H1 (cell line): ENCODE results near the gene PCDH18. TPM values are rescaled to one million over a fixed set of nuclear protein-coding genes. Genes with fewer than 3 reads are reported as not detected.

ENCODE experiments used
- CTCF ChIA-PET: fragments of 300-600 bp; sonication (Branson Sonifier 250); formaldehyde crosslinking; loops from one replicate; lab custom pipeline; 2021; ENCODE audit not compliant: partially characterized antibody; lab: Charles Lee
- POLR2A ChIA-PET: fragments of 300-600 bp; sonication (Branson Sonifier 250); formaldehyde crosslinking; loops from one replicate; lab custom pipeline; 2021; ENCODE audit warnings: inconsistent platforms; ENCODE audit not compliant: partially characterized antibody; lab: Charles Lee
- DNase-seq, 2 experiments: peaks; one replicate each; pipeline versions ENCODE4 v3.0.0 to v3.0.0-alpha.2; 2010 to 2022; ENCODE audit warnings: low spot score in 2 of 2, low read depth in 1 of 2, mixed read lengths in 1 of 2
- FAIRE-seq: peaks from 2 replicates; lab custom pipeline; 2011; peaks lifted over from hg19 to GRCh38; lab: Jason Lieb, UNC
- H2AFZ ChIP-seq: 2 replicates; pipeline ENCODE4 v1.8.1; 2012; ENCODE audit warnings: low read length, inconsistent platforms
- H2AK5ac ChIP-seq: 2 replicates; pipeline ENCODE4 v1.6.1; 2013; ENCODE audit warnings: low read depth, low read length
- H2BK120ac ChIP-seq: replicated peaks from 2 replicates; pipeline ENCODE3; 2013; ENCODE audit warnings: low read depth, low read length, inconsistent platforms
- H2BK12ac ChIP-seq: 2 replicates; pipeline ENCODE4 v1.6.1; 2013; ENCODE audit warnings: low read depth, low read length
- H2BK15ac ChIP-seq: 2 replicates; pipeline ENCODE4 v1.6.1; 2013; ENCODE audit warnings: low read length
- H2BK20ac ChIP-seq: 2 replicates; pipeline ENCODE4 v1.6.1; 2013; ENCODE audit warnings: low read length
- H2BK5ac ChIP-seq: 2 replicates; pipeline ENCODE4 v1.6.1; 2013; ENCODE audit warnings: low read depth, low read length
- H3K14ac ChIP-seq: 2 replicates; pipeline ENCODE4 v1.6.1; 2013; ENCODE audit warnings: inconsistent platforms; ENCODE audit not compliant: insufficient read length
- H3K18ac ChIP-seq: 2 replicates; pipeline ENCODE4 v1.6.1; 2013; ENCODE audit warnings: low read length; ENCODE audit errors: extremely low read depth
- H3K23ac ChIP-seq: 2 replicates; pipeline ENCODE4 v1.6.1; 2013; ENCODE audit warnings: inconsistent platforms; ENCODE audit not compliant: insufficient read length
- H3K23me2 ChIP-seq: 2 replicates; pipeline ENCODE4 v1.6.1; 2013; ENCODE audit warnings: low read depth, low read length
- H3K27ac ChIP-seq: 2 replicates; pipeline ENCODE4 v1.6.1; 2011; ENCODE audit warnings: low read depth, low read length, inconsistent platforms
- H3K27me3 ChIP-seq, 4 experiments: replicated peaks in 1 of 4; 1 replicate in 1 of 4; 2 replicates in 3 of 4; pipeline versions ENCODE4 v1.6.1 to v1.8.1; 2011 to 2013; ENCODE audit warnings: low read length in 3 of 4, mild to moderate bottlenecking in 3 of 4, inconsistent platforms in 2 of 4, mixed read lengths in 2 of 4, moderate library complexity in 1 of 4; ENCODE audit not compliant: control insufficient read depth in 3 of 4, insufficient read depth in 3 of 4; ENCODE audit errors: extremely low read depth in 1 of 4
- H3K36me3 ChIP-seq, 4 experiments: 2 replicates each; pipeline versions ENCODE4 v1.6.1 to v1.8.1; 2011 to 2013; ENCODE audit warnings: mild to moderate bottlenecking in 4 of 4, low read length in 3 of 4, moderate library complexity in 2 of 4, control low read depth in 1 of 4, inconsistent platforms in 1 of 4; ENCODE audit not compliant: insufficient read depth in 4 of 4, control insufficient read depth in 2 of 4
- H3K4ac ChIP-seq: replicated peaks from 2 replicates; pipeline ENCODE3; 2013; ENCODE audit warnings: low read length, low read depth, mixed read lengths, inconsistent platforms; ENCODE audit not compliant: insufficient read length
- H3K4me1 ChIP-seq, 4 experiments: replicated peaks in 1 of 4; 1 replicate in 1 of 4; 2 replicates in 3 of 4; pipeline versions ENCODE4 v1.6.1 to v1.8.1; 2011 to 2013; ENCODE audit warnings: low read length in 3 of 4, inconsistent platforms in 2 of 4, mixed read lengths in 1 of 4; ENCODE audit not compliant: insufficient read depth in 4 of 4, control insufficient read depth in 3 of 4
- H3K4me2 ChIP-seq, 2 experiments: 2 replicates each; pipeline versions ENCODE4 v1.6.1 to v1.8.1; 2011 to 2013; ENCODE audit warnings: low read depth in 2 of 2, low read length in 2 of 2, control low read depth in 1 of 2, inconsistent platforms in 1 of 2, mild to moderate bottlenecking in 1 of 2; ENCODE audit not compliant: insufficient read depth in 1 of 2
- H3K4me3 ChIP-seq, 4 experiments: fragments of 200-600, 300-600 bp in 1 of 4; sonication (generic), shearing (Covaris generic), sonication (Bioruptor Twin) in 1 of 4; 2 replicates each; pipeline versions ENCODE4 v1.5.1 to v1.8.1; 2011 to 2016; ENCODE audit warnings: low read length in 4 of 4, low read depth in 3 of 4, control low read depth in 2 of 4, inconsistent platforms in 2 of 4, mild to moderate bottlenecking in 2 of 4, mixed read lengths in 1 of 4, moderate library complexity in 1 of 4; ENCODE audit not compliant: insufficient read depth in 2 of 4; ENCODE audit errors: extremely low read depth in 1 of 4
- H3K56ac ChIP-seq: replicated peaks from 2 replicates; pipeline ENCODE3; 2013; ENCODE audit warnings: low read depth, mild to moderate bottlenecking, mixed read lengths, low read length, inconsistent platforms; ENCODE audit not compliant: insufficient read length
- H3K79me1 ChIP-seq: 2 replicates; pipeline ENCODE4 v1.6.1; 2013; ENCODE audit warnings: low read depth, low read length, control low read depth
- H3K79me2 ChIP-seq, 2 experiments: 2 replicates each; pipeline versions ENCODE4 v1.6.1 to v1.8.1; 2012 to 2013; ENCODE audit warnings: low read length in 2 of 2, mild to moderate bottlenecking in 2 of 2, inconsistent platforms in 1 of 2; ENCODE audit not compliant: insufficient read depth in 2 of 2, control insufficient read depth in 1 of 2
- H3K9ac ChIP-seq, 4 experiments: replicated peaks in 1 of 4; 1 replicate in 1 of 4; 2 replicates in 3 of 4; pipeline versions ENCODE4 v1.6.1 to v1.8.1; 2011 to 2013; ENCODE audit warnings: low read depth in 3 of 4, low read length in 3 of 4, control low read depth in 2 of 4, mild to moderate bottlenecking in 2 of 4, moderate library complexity in 2 of 4, inconsistent platforms in 1 of 4; ENCODE audit errors: extremely low read depth in 1 of 4
- H3K9me3 ChIP-seq, 2 experiments: 2 replicates each; pipeline versions ENCODE4 v1.6.1 to v1.8.1; 2012 to 2013; ENCODE audit warnings: mild to moderate bottlenecking in 2 of 2, moderate library complexity in 2 of 2, control low read depth in 1 of 2, inconsistent platforms in 1 of 2, low read depth in 1 of 2, low read length in 1 of 2, mixed read lengths in 1 of 2; ENCODE audit not compliant: insufficient read depth in 2 of 2
- H4K20me1 ChIP-seq, 2 experiments: replicated peaks in 1 of 2; 2 replicates each; pipeline versions ENCODE3 to v1.8.1; 2011 to 2013; ENCODE audit warnings: inconsistent platforms in 2 of 2, low read length in 2 of 2, mild to moderate bottlenecking in 1 of 2; ENCODE audit not compliant: insufficient read depth in 2 of 2, control insufficient read depth in 1 of 2
- H4K5ac ChIP-seq: 2 replicates; pipeline ENCODE4 v1.6.1; 2013; ENCODE audit warnings: low read length, low read depth, mixed read lengths, inconsistent platforms; ENCODE audit not compliant: insufficient read length
- H4K8ac ChIP-seq: 2 replicates; pipeline ENCODE4 v1.8.0; 2013; ENCODE audit warnings: mild to moderate bottlenecking, moderate library complexity, low read length, inconsistent platforms; ENCODE audit not compliant: insufficient read depth; ENCODE audit errors: extremely low read depth
- H4K91ac ChIP-seq: replicated peaks from 2 replicates; pipeline ENCODE3; 2013; ENCODE audit warnings: low read length, mixed read lengths, inconsistent platforms; ENCODE audit not compliant: insufficient read length
- ATF2 ChIP-seq: IDR thresholded peaks from 2 replicates; pipeline ENCODE4 v1.6.1; 2012; ENCODE audit warnings: low read length, inconsistent platforms
- CEBPB ChIP-seq: IDR thresholded peaks from 2 replicates; pipeline ENCODE4 v1.6.1; 2012; ENCODE audit warnings: low read depth, low read length
- E2F6 ChIP-seq: IDR thresholded peaks from 2 replicates; pipeline ENCODE4 v1.6.1; 2012; ENCODE audit warnings: inconsistent platforms
- MAFK ChIP-seq: IDR thresholded peaks from 2 replicates; pipeline ENCODE4 v1.6.1; 2012; ENCODE audit warnings: low read depth, mild to moderate bottlenecking, improper control_type of control experiment, low read length
- MAX ChIP-seq: IDR thresholded peaks from 2 replicates; pipeline ENCODE4 v1.6.1; 2012; ENCODE audit warnings: inconsistent platforms
- SIRT6 ChIP-seq: IDR thresholded peaks from one replicate; pipeline ENCODE4 v1.7.1; 2012; ENCODE audit warnings: low read length, inconsistent platforms
- TAF1 ChIP-seq: IDR thresholded peaks from 2 replicates; pipeline ENCODE4 v1.6.1; 2011; ENCODE audit warnings: mild to moderate bottlenecking, low read depth, low read length
- WGBS, 2 experiments: shearing (Covaris generic) in 1 of 2; methylation state at CpG; one replicate each; pipeline versions ENCODE4 v1.1.6 to v1.1.7; 2013 to 2015; ENCODE audit warnings: low lambda C conversion rate in 2 of 2, mixed read lengths in 2 of 2, inconsistent platforms in 1 of 2, low coverage in 1 of 2, missing lambda C conversion rate in 1 of 2; ENCODE audit not compliant: insufficient replicate concordance in 2 of 2, insufficient coverage in 1 of 2, insufficient read length in 1 of 2; ENCODE audit errors: extremely low coverage in 1 of 2, missing lambda C conversion rate in 1 of 2; 5-methylcytosine and 5-hydroxymethylcytosine counted together
- polyA plus RNA-seq, 7 experiments: library from polyadenylated mRNA; depleted of rRNA in 3 of 7; stranded (reverse) in 5 of 7; unstranded in 2 of 7; fragments of >200 nt in 5 of 7; fragments of 200-250 nt in 2 of 7; gene quantifications; 1 replicate in 5 of 7; 2 replicates in 1 of 7; 4 replicates in 1 of 7; pipeline versions ENCODE4 v1.2.1 to v1.2.3, GENCODE V29; 2011 to 2013; ENCODE audit warnings: missing spikeins in 2 of 7, mixed read lengths in 2 of 7
- total RNA-seq: library from RNA; stranded (reverse); fragmentation: NEBNext Ultra II Directional; extraction: Animal tissue kit (Norgen Biotek cat#: 25700); gene quantifications from 2 replicates; pipeline ENCODE4 v1.2.1, GENCODE V29; 2021

PCDH18 gene
- total and polyA plus RNA-seq, 2 of the 8 experiments (the other 6 are each of a cell fraction or from before 2014, with no cell fraction given): 28.8 to 41.8 TPM

GRCh38 chr4:137541876-137542646 is 9.8 kb upstream of the PCDH18 start:
- Histone ChIP-seq H3K4me2 (peak overlapping the region in 1 of 2 experiments; percentile 46; a peak in 2 of 4 replicates), H3K9ac (no peak overlapping the region; a peak in 1 of 7 replicates), H3K4ac (no peak overlapping the region), H2BK5ac (no peak overlapping the region), H3K36me3 (no peaks in the 10 kb centered on the region; a peak in 1 of 8 replicates), H4K20me1 (no peaks in the 10 kb centered on the region), H3K9me3 (no peaks in the 10 kb centered on the region), H4K91ac (no peak overlapping the region), H3K4me3 (peak overlapping the region in 1 of 4 experiments; percentile 30; a peak in 1 of 8 replicates), H3K79me2 (no peaks in the 10 kb centered on the region), H3K27ac (no peak overlapping the region), H3K14ac (no peak overlapping the region), H3K23ac (no peak overlapping the region), H4K8ac (no peak overlapping the region), H2BK120ac (no peak overlapping the region), H2BK20ac (no peak overlapping the region), H3K27me3 (peaks cover 0 to 3% (median 0%) of the 10 kb centered on the region in 4 experiments; a peak in 2 of 7 replicates), H3K18ac (peak overlapping the region; percentile 71; the same call in 1 of the 2 replicates), H2BK12ac (no peak overlapping the region), H2AFZ (no peak overlapping the region), H3K79me1 (no peaks in the 10 kb centered on the region), H3K23me2 (peaks cover 3% of the 10 kb centered on the region; the same call in 1 of the 2 replicates), H3K56ac (no peak overlapping the region), H3K4me1 (peaks cover 0 to 23% (median 12%) of the 10 kb centered on the region in 4 experiments; a peak in 4 of 7 replicates), H2AK5ac (no peak overlapping the region), H4K5ac (peak overlapping the region; percentile 45), H2BK15ac (no peak overlapping the region)
- ChIA-PET POLR2A (no interaction called here), CTCF (interaction anchor here (1.6 kb wide), 1 partner anchor 68 kb away, joined by 3 read pairs; no protein-coding TSS in a partner anchor)
- FAIRE-seq (no peak), DNase-seq (no peak)
- WGBS, 2 experiments: 37% methylated on average over 7 of the region's 7 CpGs; no CpG with 5 or more reads in 1 of the 2 experiments
- TF ChIP-seq E2F6 (no peak), TAF1 (no peak), CEBPB (no peak), SIRT6 (no peak), MAFK (no peak), ATF2 (no peak), MAX (no peak)
